ENCODE results near the gene SPTBN5.

- TF ChIP-seq, protein P1, sequence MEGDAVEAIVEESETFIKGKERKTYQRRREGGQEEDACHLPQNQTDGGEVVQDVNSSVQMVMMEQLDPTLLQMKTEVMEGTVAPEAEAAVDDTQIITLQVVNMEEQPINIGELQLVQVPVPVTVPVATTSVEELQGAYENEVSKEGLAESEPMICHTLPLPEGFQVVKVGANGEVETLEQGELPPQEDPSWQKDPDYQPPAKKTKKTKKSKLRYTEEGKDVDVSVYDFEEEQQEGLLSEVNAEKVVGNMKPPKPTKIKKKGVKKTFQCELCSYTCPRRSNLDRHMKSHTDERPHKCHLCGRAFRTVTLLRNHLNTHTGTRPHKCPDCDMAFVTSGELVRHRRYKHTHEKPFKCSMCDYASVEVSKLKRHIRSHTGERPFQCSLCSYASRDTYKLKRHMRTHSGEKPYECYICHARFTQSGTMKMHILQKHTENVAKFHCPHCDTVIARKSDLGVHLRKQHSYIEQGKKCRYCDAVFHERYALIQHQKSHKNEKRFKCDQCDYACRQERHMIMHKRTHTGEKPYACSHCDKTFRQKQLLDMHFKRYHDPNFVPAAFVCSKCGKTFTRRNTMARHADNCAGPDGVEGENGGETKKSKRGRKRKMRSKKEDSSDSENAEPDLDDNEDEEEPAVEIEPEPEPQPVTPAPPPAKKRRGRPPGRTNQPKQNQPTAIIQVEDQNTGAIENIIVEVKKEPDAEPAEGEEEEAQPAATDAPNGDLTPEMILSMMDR (IDR thresholded peaks at IDR 0.05; ENCODE audit: low read depth, low read length, poor library complexity, severe bottlenecking), result no peak
- no peak for TF ChIP-seq EZH2phosphoT487 (IDR thresholded peaks at IDR 0.05; ENCODE audit: borderline replicate concordance, low read length)
These were observed 37.6 kb downstream of the SPTBN5 start for GRCh38 chr15:41856262-41856661.

Measured in DOHH2 (cell line).